Lower lobe of right lung (tissue), 2 donors: Measurements from ENCODE around the gene IL23R. TPM values are rescaled to one million over a fixed set of nuclear protein-coding genes. Genes with fewer than 3 reads are reported as not detected.

Experiments
- ATAC-seq, 2 donors: fragments of 200-7000 bp; cut with Tn5 transposase; one replicate each; pipeline ENCODE4 v1.9.1; 2020 to 2022; ENCODE audit warnings: mild to moderate bottlenecking in 2 of 2, moderate library complexity in 2 of 2
- DNase-seq: peaks from one replicate; pipeline ENCODE4 v3.0.0-alpha.2; 2020
- H3K27ac ChIP-seq: fragments of 200-600 bp; one replicate; pipeline ENCODE4 v1.8.0; 2022
- H3K27me3 ChIP-seq: fragments of 200-600 bp; one replicate; pipeline ENCODE4 v1.8.0; 2022; ENCODE audit warnings: low read depth
- H3K36me3 ChIP-seq: fragments of 200-600 bp; one replicate; pipeline ENCODE4 v1.8.0; 2022; ENCODE audit warnings: mild to moderate bottlenecking
- H3K4me1 ChIP-seq: fragments of 200-600 bp; one replicate; pipeline ENCODE4 v1.8.0; 2022
- H3K4me3 ChIP-seq: fragments of 200-600 bp; one replicate; pipeline ENCODE4 v1.8.0; 2022; ENCODE audit warnings: mild to moderate bottlenecking
- H3K9me3 ChIP-seq: fragments of 200-600 bp; one replicate; pipeline ENCODE4 v1.8.0; 2022
- intact Hi-C: fragments of 100-400 bp; cut with DNase I; formaldehyde crosslinking; loops from one replicate; pipeline ENCODE4 v1.11.0; 2022
- total RNA-seq: library from RNA; stranded (reverse); fragmentation: NEBNext Ultra II Directional; extraction: Animal tissue kit (Norgen Biotek cat#: 25700); gene quantifications from one replicate; pipeline ENCODE4 v1.2.1, GENCODE V29; 2021
- TF ChIP-seq, protein P1 (sequence below): fragments of 200-600 bp; IDR thresholded peaks from one replicate; pipeline ENCODE4 v1.8.0; 2022; ENCODE audit warnings: antibody characterized with exemption, mild to moderate bottlenecking
- donor health status: DM: no; HTN: yes; CAD: no; lungs with severe emphysema.

The IL23R gene
- total RNA-seq, 1 donor from 2014 or later, result 0.18 TPM

DNA sequence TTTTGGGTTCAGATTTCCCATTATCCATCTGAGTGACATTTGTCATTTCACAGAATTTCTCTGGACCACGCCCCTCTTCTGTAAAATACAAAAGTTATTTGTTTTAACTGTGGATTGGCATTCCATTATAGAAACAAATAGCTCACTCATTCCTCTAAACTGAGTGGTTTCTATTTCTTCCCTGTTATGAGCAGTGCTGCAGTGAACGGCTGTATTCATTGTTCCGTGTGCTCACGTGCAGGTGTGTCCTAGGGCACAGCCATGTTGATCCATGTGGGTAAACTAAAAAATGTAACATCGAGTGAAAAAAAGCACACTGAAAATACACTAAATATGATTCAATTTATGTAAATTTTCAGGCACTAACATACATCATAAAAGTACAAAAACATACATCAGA, 114.4 kb downstream of the IL23R start:
- no peaks in the 10 kb centered on the region for H3K4me1 ChIP-seq
- H3K9me3 ChIP-seq, result no peaks in the 10 kb centered on the region
- DNase-seq (no peak), ATAC-seq (no peak)
- H3K27ac ChIP-seq, result no peak overlapping the region
- TF ChIP-seq, protein P1, sequence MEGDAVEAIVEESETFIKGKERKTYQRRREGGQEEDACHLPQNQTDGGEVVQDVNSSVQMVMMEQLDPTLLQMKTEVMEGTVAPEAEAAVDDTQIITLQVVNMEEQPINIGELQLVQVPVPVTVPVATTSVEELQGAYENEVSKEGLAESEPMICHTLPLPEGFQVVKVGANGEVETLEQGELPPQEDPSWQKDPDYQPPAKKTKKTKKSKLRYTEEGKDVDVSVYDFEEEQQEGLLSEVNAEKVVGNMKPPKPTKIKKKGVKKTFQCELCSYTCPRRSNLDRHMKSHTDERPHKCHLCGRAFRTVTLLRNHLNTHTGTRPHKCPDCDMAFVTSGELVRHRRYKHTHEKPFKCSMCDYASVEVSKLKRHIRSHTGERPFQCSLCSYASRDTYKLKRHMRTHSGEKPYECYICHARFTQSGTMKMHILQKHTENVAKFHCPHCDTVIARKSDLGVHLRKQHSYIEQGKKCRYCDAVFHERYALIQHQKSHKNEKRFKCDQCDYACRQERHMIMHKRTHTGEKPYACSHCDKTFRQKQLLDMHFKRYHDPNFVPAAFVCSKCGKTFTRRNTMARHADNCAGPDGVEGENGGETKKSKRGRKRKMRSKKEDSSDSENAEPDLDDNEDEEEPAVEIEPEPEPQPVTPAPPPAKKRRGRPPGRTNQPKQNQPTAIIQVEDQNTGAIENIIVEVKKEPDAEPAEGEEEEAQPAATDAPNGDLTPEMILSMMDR, result no peak
- H3K4me3 ChIP-seq, result no peak overlapping the region
- intact Hi-C loops, result no loop called here
- no peaks in the 10 kb centered on the region for H3K27me3 ChIP-seq
- H3K36me3 ChIP-seq, result no peaks in the 10 kb centered on the region

DNA sequence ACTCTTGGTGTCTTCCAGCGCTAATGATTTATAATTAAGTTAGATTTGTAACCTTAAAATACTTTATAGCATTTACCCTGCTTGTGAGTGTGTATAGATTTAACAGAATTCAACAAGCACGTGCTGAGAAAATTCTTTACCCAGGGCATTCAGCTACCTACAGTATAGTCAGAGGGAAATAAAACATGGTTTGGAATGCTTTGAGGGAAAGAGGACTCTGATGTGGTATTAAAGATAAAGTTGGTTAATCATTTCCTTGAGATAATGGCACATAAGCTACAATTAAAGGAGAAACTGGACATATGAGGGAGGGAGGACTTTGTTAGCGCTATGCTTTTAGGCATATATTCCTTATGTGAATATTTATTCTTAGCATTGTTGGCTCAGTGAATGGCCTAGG, 115.0 kb downstream of the IL23R start:
- no peak for DNase-seq
- no peaks in the 10 kb centered on the region for H3K36me3 ChIP-seq

DNA sequence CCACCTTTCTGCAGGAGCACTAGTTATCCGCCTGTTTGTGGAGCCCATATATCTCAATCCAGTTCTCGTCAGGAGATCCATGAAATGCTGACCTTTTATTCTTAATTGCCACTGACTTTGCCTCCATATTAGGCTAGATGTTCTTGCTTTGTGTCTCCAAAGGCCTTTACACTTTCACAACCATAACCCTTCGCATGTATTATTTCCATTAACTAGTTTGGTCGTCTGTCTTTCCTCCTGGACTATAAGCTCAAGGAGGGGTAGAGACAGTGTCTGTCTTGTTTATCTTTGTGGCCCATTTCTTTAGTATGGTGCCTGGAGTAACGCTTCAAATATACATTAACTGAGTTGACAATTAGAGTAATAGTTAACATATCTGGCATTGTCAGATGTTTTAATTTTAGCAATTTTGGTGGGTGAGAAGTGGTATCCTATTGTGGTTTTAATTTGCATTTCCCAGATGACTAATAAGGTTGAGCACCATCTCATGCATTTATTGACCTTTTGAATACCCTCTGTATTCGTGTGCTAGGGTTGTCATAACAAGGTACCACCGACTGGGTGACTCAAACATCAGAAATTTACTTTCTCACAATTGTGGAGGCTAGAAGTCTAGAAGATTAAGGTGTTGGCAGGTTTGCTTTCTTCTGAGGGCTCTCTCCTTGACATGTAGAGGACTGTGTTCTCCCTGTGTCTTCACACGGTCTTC, 119.7 kb downstream of the IL23R start:
- intact Hi-C loops, result no loop called here
- no peaks in the 10 kb centered on the region for H3K27me3 ChIP-seq
- no peak for ATAC-seq
- H3K4me3 ChIP-seq, result no peak overlapping the region
- no peaks in the 10 kb centered on the region for H3K9me3 ChIP-seq
- TF ChIP-seq, protein P1, result no peak
- no peaks in the 10 kb centered on the region for H3K4me1 ChIP-seq
- no peak overlapping the region for H3K27ac ChIP-seq
- DNase-seq, result no peak
- no peaks in the 10 kb centered on the region for H3K36me3 ChIP-seq

More for the DNA sequence above, 115.0 kb downstream of the IL23R start:
- intact Hi-C loops, result no loop called here
- TF ChIP-seq, protein P1, result no peak
- Histone ChIP-seq H3K27me3 (no peaks in the 10 kb centered on the region), H3K4me3 (no peak overlapping the region), H3K4me1 (no peaks in the 10 kb centered on the region), H3K27ac (no peak overlapping the region), H3K9me3 (no peaks in the 10 kb centered on the region)
- no peak for ATAC-seq

DNA sequence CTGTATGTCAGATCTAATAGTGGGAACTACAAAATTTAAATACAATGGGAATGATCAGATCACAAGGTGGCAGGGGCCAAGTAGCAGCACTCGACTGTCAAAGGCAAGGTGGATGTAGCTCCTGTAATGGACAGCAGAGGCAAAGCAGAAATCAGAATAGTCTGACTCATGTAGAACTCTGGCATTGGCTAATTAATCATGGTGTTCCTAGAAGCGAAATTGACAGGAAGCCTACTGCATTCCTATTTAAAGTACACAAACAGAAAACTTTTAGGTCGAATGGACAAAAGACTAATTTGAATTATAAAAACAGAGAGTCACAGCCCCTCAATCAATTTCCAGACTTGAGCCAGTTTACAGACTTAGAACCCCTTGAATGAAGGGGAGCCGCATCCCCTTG, 124.0 kb downstream of the IL23R start:
- DNase-seq, result no peak
- H3K27me3 ChIP-seq, result no peaks in the 10 kb centered on the region
- H3K9me3 ChIP-seq, result no peaks in the 10 kb centered on the region
- no peaks in the 10 kb centered on the region for H3K36me3 ChIP-seq
- ATAC-seq, result no peak
- H3K27ac ChIP-seq, result no peak overlapping the region
- TF ChIP-seq, protein P1, result no peak
- no peak overlapping the region for H3K4me3 ChIP-seq
- no peaks in the 10 kb centered on the region for H3K4me1 ChIP-seq
- intact Hi-C loops, result no loop called here

DNA sequence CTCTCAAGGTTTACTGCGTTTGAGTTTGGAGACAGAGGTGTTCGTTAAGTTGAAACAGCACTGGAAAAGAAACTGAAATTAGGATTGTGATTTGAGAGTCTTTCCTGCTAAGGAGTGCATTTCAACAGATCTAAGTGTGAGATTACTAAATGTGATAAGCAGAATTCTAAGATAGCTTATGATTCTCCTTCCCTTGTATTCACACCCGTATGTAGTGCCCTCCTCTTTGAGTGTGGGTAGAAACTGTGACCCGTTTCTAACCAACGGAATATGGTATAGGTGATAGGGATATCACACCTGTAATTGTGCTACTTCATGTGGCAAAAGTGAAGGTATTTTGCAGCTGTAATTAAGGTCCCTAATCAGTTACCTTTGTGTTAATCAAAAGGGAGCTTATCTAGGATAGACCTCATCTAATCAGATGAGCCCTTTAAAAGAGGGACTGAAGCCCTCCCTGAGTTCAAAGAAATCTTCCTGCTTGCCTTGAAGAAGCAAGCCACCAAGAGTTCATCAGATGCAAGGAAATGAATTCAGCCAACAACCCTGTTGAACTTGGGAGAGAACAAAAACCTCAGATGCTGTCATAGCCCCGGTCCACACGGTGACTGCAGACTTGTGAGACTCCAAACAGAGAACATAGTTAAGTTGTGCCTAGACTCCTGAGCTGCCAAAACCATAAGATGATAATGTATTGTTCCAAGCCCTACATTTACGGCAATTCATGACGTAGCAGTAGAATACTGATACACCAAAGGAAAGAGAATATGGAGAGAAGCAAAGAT, 128.8 kb downstream of the IL23R start:
- DNase-seq, result no peak
- ATAC-seq, result no peak
- TF ChIP-seq, protein P1, result no peak
- intact Hi-C loops, result no loop called here
- H3K4me1 ChIP-seq, result no peaks in the 10 kb centered on the region
- H3K4me3 ChIP-seq, result no peak overlapping the region
- no peaks in the 10 kb centered on the region for H3K27me3 ChIP-seq
- H3K9me3 ChIP-seq, result no peaks in the 10 kb centered on the region
- H3K27ac ChIP-seq, result no peak overlapping the region
- H3K36me3 ChIP-seq, result no peaks in the 10 kb centered on the region
